Measurements from ENCODE around the gene CD300LF.

- TF ChIP-seq ZBTB9 (CRISPR knock-in tag; IDR thresholded peaks at IDR 0.05) (no peak), E2F3 (CRISPR knock-in tag; IDR thresholded peaks at IDR 0.05) (no peak), RAD21 (CRISPR knock-in tag; conservative IDR thresholded peaks at IDR 0.05 in 1 of 2, IDR thresholded peaks at IDR 0.05 in 1 of 2) (no peak), NFIC (IDR thresholded peaks at IDR 0.05) (no peak), CTCF (IDR thresholded peaks at IDR 0.05 in 2 of 3, conservative IDR thresholded peaks at IDR 0.05 in 1 of 3; ENCODE audit: insufficient read depth in 2 of 3, low read depth in 1 of 3, low read length in 3 of 3) (no peak), ZNF512 (tag; IDR thresholded peaks at IDR 0.05) (no peak), SMC3 (conservative IDR thresholded peaks at IDR 0.05; ENCODE audit: insufficient read depth, low read depth, low read length) (no peak), KHSRP (IDR thresholded peaks at IDR 0.05) (no peak), RFX5 (IDR thresholded peaks at IDR 0.05; ENCODE audit: low read depth, low read length) (no peak), ZNF253 (CRISPR knock-in tag; conservative IDR thresholded peaks at IDR 0.05) (no peak), USF2 (CRISPR knock-in tag; IDR thresholded peaks at IDR 0.05) (no peak), SIN3A (IDR thresholded peaks at IDR 0.05; ENCODE audit: borderline replicate concordance in 2 of 2, control insufficient read depth in 1 of 2, low read depth in 2 of 2, low read length in 2 of 2) (no peak)
These were observed 13.5 kb downstream of the CD300LF start for GRCh38 chr17:74699236-74699635.

Data from K562 (cell line).